AG10803 (cell line): ENCODE measurements around the gene SRSF11.
"Not testable (repeated sequence)": the region's sequence is repeated elsewhere in the genome, so short reads cannot be mapped to it uniquely, and the experiment has no call there.

ENCODE experiments used
- DNase-seq: peaks from one replicate; pipeline ENCODE4 v3.0.0; 2010; ENCODE audit warnings: low read depth
- H3K4me3 ChIP-seq: 2 replicates; pipeline ENCODE4 v1.5.1; 2011; ENCODE audit warnings: mild to moderate bottlenecking, low read length, control low read depth
- TF ChIP-seq, protein P1 (sequence below): conservative IDR thresholded peaks from 2 replicates; pipeline ENCODE4 v1.5.1; 2011; ENCODE audit warnings: mild to moderate bottlenecking, low read length, control low read depth, inconsistent platforms

The SRSF11 gene

DNA sequence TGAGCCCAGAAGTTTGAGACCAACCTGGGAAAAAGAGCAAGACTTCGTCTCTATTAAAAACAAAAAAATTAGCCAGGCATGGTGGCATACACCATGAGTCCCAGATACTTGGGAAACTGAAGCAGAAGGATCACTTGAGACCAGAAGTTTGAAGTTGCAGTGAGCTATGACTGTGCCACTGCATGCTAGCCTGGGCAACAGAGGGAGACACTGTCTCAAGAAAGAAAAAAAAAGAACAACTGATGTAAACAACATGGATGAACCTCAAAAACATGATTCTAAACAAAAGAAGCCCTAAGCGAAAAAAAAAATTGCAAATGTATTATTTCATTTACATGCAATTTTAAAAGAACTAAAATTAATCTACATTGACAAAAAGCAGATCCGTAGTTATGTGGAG lies 24.8 kb upstream of the SRSF11 start:
- TF ChIP-seq, protein P1, sequence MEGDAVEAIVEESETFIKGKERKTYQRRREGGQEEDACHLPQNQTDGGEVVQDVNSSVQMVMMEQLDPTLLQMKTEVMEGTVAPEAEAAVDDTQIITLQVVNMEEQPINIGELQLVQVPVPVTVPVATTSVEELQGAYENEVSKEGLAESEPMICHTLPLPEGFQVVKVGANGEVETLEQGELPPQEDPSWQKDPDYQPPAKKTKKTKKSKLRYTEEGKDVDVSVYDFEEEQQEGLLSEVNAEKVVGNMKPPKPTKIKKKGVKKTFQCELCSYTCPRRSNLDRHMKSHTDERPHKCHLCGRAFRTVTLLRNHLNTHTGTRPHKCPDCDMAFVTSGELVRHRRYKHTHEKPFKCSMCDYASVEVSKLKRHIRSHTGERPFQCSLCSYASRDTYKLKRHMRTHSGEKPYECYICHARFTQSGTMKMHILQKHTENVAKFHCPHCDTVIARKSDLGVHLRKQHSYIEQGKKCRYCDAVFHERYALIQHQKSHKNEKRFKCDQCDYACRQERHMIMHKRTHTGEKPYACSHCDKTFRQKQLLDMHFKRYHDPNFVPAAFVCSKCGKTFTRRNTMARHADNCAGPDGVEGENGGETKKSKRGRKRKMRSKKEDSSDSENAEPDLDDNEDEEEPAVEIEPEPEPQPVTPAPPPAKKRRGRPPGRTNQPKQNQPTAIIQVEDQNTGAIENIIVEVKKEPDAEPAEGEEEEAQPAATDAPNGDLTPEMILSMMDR: no peak
- no peak overlapping the region for H3K4me3 ChIP-seq
- DNase-seq: no peak

DNA sequence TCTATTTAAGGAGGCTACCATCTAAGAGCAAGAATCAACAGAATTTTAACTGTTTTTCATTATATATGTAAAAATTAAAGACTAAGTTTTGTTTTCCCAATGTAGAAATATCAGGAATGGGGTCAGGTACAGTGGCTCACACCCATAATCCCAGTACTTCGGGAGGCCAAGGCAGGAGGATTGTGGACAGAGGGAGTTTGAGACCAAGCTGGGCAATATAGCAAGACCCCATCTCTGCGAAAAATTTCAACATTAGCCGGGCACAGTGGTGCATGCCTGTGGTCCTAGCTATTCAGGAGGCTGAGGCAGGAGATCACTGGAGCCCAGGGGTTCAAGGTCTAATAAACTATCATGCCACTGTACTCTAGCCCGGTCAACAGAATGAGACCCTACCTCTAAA lies 21.1 kb upstream of the SRSF11 start:
- TF ChIP-seq, protein P1: no peak
- H3K4me3 ChIP-seq: no peak overlapping the region
- no peak for DNase-seq

DNA sequence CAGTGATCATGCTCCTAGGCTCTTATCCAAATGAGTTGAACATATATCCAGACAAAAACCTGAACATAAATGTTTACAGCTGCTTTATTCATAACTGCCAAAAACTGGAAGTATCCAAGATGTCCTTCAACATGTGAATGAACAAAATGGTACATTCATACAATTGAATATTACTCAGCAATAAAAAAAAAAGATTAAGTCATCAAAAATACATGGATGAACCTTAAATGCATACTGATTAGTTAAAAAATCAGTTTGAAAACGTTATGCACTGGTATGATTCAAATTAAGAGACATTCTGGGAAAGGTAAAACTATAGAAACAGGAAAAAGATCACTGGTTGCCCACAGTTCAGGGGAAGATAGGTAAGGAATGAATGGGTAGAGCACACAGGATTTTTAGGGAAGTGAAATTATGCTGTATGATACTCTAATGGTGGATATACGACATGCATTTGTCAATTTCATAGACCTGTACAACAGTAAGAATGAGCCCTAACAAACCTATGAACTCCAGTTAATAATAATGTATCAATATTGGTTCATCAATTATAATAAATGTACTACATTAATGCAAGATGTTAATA lies 18.9 kb upstream of the SRSF11 start:
- no peak for DNase-seq

DNA sequence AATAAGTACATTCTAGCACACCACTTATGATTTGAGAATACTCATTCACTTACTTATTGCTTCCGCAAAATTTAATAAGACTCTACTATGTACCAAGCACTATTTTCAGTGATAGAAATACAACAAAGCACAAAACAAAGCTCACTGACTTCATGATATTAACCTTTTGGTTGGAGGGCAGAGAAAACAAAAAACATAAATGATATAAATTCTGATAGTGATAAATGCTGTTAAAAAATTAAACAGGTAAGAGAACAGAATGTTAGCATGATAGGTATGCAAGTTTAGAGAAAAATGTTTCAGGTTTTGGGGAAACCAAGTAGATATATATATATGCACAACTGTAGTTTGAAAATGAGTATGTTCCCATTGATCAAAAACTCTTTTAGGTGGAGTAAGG lies 17.0 kb upstream of the SRSF11 start:
- no peak for DNase-seq
- no peak overlapping the region for H3K4me3 ChIP-seq
- TF ChIP-seq, protein P1: no peak

More for the DNA sequence above, 18.9 kb upstream of the SRSF11 start:
- TF ChIP-seq, protein P1: no peak
- no peak overlapping the region for H3K4me3 ChIP-seq

DNA sequence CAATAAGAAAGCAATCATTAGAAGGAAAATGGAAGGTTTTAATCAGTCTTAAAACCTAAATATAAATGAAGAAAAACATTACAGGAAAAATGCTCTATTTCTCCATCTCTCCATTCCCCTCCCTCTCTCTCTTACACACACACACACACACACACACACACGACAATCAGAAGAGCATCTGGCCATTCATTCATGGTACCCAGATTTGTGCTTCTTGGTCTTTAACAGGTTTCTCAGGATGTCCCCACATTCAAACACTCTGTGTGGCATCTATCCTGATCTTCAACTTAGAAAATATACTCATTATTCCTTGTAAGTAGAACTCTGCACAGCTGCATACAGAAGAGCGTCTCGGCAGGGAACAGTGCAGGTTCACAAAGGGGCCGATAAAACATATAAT lies 16.6 kb upstream of the SRSF11 start:
- DNase-seq: no peak
- H3K4me3 ChIP-seq: peak overlapping the region; percentile 82
- TF ChIP-seq, protein P1: no peak

DNA sequence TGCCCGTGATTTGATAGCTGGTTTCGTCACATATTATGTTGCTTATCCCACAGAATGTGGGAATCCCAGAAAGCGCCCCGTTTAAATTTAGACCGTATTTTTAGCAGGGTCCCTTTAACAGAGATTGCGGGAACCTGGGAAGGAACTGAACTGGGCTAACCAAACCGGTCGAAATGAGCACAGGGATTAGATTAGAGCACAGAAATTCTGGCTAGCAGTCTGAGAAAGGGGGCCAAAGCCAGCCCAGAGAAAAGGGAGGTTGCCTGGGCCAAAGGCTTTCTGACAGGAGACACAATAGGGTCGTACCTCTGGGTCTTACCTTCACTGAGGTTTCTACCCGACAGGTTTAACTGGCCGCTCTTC lies 16.1 kb upstream of the SRSF11 start:
- no peak for DNase-seq
- peak overlapping the region; percentile 82 for H3K4me3 ChIP-seq
- TF ChIP-seq, protein P1: no peak

DNA sequence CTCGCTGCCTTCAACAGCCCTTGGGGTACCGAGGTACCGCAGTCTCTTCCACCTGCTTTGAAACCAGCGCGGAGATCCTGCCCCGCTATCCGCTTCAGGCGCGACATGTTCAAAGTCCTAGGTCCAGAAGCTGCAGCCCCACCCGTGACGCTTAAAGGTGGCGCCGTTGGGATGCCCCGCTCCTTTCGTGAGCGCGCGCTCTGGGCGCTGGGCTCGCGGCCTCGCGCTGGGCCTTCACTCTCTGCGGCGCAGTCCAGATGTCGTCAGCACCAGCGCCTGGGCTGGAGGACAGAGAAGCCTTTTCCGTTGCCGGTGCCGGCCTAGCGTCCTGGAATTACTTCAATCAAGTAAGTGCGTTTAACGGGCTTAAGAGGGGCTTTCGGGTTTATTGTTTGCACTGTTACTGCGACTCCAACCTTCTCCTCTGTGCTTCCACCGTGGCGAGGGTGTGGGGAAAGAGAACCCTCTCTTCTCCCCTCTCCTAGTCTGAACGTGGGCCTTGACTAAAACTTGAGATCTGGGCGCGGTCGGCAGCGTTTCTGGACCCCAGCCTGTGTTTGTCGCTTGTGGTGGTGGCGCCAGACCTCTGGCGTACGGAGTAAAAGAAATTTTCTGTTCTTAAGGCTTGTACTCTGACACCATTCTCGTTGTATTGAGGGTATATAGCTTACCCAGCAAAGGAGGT lies 15.6 kb upstream of the SRSF11 start, which contains the start of gene LRRC40:
Gene LRRC40 (minus strand): TSS at position 146 of the 685 bp plus-strand sequence. CDS start 39 bp downstream, at position 107.
- DNase-seq: peak; percentile 92
- TF ChIP-seq, protein P1: no peak; the same call in 1 of the 2 replicates
- H3K4me3 ChIP-seq: peak within 1 kb of the TSS; percentile 82

DNA sequence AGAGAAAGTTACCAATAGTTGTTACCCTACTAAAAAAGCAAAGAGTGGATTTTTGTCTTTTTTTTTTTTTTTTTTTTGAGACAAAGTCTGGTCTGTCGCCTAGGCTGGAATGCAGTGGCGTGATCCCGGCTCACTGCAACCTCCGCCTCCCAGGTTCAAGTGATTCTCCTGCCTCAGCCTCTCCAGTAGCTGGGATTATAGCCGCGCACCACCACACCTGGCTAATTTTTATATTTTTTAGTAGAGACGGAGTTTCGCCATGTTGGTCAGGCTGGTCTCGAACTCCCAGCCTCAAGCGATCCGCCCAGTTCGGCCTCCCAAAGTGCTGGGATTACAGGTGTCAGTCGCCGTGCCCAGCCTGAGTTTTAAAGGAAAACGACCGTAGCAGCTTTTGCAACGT lies 14.3 kb upstream of the SRSF11 start:
- peak overlapping the region; percentile 82 for H3K4me3 ChIP-seq
- DNase-seq: not testable (repeated sequence)
